Activated naive CD4-positive, alpha-beta T cell treated with anti-CD3 and anti-CD28 coated beads for 36 hours (primary cell): ENCODE data around the gene CIDEC. TPM values are rescaled to one million over a fixed set of nuclear protein-coding genes. Genes with fewer than 3 reads are reported as not detected.
"Not testable (repeated sequence)": the region's sequence is repeated elsewhere in the genome, so short reads cannot be mapped to it uniquely, and the experiment has no call there.

ENCODE experiments used
- CTCF ChIA-PET: fragments of 350-600 bp; sonication (Branson Sonifier 250); formaldehyde crosslinking; loops from one replicate; lab custom pipeline; 2021; ENCODE audit warnings: antibody characterized with exemption; lab: Charles Lee
- DNase-seq: peaks from one replicate; pipeline ENCODE4 v3.0.0-alpha.2; 2020
- H3K27ac Mint-ChIP-seq: one replicate; pipeline ENCODE4 v1.8.0; 2021; ENCODE audit warnings: mild to moderate bottlenecking, mixed read lengths
- H3K27me3 Mint-ChIP-seq: one replicate; pipeline ENCODE4 v1.8.0; 2021; ENCODE audit warnings: low read depth, mixed read lengths
- H3K36me3 Mint-ChIP-seq: one replicate; pipeline ENCODE4 v1.8.0; 2021; ENCODE audit warnings: low read depth, mixed read lengths
- H3K4me1 Mint-ChIP-seq: one replicate; pipeline ENCODE4 v1.8.0; 2021; ENCODE audit warnings: low read depth, mixed read lengths
- H3K4me3 Mint-ChIP-seq: one replicate; pipeline ENCODE4 v1.8.0; 2021; ENCODE audit warnings: mild to moderate bottlenecking, moderate library complexity, mixed read lengths
- H3K9me3 Mint-ChIP-seq: one replicate; pipeline ENCODE4 v1.8.0; 2021; ENCODE audit warnings: mixed read lengths
- intact Hi-C: fragments of 100-400 bp; cut with micrococcal nuclease; formaldehyde crosslinking; loops from one replicate; pipeline ENCODE4 v1.15.1; 2023
- total RNA-seq, 2 experiments: library from RNA; stranded (reverse); gene quantifications; one replicate each; pipeline ENCODE4 v1.2.3, GENCODE V29; 2021

Gene CIDEC
- total RNA-seq, 2 experiments from 2014 or later = not detected

DNA sequence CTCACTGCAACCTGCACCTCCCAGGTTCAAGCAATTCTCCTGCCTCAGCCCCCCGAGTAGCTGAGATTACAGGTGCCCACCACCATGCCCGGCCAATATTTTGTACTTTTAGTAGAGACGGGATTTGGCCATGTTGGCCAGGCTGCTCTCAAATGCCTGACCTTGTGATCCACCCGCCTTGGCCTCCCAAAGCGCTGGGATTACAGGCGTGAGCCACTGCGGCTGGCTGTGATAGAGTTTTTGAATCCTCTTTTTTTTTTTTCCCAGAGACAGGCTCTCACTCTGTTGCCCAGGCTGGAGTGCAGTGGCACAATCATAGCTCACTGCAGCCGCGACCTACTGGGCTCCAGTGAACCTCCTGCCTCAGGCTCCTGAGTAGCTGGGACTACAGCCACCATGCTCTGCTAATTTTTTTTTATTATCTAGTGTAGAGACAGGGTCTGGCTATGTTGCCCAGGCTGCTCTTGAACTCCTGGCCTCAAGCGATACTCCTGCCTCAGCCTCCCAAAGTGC lies 14.9 kb downstream of the CIDEC start:
- H3K36me3 Mint-ChIP-seq, H3K4me3 Mint-ChIP-seq, DNase-seq, H3K27ac Mint-ChIP-seq, H3K9me3 Mint-ChIP-seq, H3K4me1 Mint-ChIP-seq, H3K27me3 Mint-ChIP-seq, intact Hi-C loops: not testable (repeated sequence)
- CTCF ChIA-PET = interaction anchor here (0.9 to 2.1 kb wide), 4 partner anchors 10 to 68 kb away, joined by 3 to 4 read pairs (median 3); partner anchors contain the start of genes CRELD1 and JAGN1

DNA sequence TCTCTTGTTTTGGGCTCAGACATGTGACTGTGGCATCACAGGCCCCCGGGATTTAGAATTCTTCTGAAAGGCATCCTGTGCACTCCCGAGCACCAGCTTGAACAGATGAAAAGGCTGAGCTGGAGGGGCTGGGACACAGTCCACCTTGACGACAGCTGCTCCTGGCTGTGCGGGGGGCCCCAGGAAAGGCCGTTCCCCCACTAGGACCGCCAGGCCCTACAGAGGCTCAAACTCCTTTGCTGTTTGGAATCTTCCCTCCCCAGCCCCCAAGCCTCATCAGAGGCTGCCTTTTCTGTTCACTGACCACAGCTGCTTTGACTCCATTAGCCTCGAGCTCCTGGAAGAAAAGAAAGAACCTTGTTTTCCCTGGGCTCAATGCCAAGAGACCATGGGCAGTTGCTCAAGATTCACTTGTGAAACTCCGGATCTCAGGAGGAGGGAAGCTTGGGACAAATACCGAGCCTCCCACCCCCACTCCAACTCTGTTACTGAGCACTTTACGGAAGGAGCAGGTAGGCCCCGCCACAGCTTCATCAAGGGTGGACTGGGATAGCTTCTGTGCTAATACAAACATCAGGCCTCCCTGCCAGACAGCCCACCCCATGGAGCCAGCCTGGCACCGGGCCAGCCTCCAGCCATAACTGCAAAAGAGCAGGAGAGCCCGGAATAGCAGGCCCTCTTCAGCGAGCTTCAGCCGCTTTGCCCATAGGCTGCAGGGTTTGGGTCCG lies 15.7 kb downstream of the CIDEC start:
- no peaks in the 10 kb centered on the region for H3K36me3 Mint-ChIP-seq
- CTCF ChIA-PET = interaction anchor here (0.6 to 0.9 kb wide), 4 partner anchors 11 to 782 kb away, joined by 3 to 7 read pairs (median 4); partner anchors contain the start of gene CIDEC
- no peak for DNase-seq
- peaks cover 9% of the 10 kb centered on the region for H3K27me3 Mint-ChIP-seq
- H3K4me3 Mint-ChIP-seq = no peak overlapping the region
- H3K4me1 Mint-ChIP-seq = peaks cover 2% of the 10 kb centered on the region
- no peaks in the 10 kb centered on the region for H3K9me3 Mint-ChIP-seq
- no peak overlapping the region for H3K27ac Mint-ChIP-seq
- intact Hi-C loops = no loop called here

DNA sequence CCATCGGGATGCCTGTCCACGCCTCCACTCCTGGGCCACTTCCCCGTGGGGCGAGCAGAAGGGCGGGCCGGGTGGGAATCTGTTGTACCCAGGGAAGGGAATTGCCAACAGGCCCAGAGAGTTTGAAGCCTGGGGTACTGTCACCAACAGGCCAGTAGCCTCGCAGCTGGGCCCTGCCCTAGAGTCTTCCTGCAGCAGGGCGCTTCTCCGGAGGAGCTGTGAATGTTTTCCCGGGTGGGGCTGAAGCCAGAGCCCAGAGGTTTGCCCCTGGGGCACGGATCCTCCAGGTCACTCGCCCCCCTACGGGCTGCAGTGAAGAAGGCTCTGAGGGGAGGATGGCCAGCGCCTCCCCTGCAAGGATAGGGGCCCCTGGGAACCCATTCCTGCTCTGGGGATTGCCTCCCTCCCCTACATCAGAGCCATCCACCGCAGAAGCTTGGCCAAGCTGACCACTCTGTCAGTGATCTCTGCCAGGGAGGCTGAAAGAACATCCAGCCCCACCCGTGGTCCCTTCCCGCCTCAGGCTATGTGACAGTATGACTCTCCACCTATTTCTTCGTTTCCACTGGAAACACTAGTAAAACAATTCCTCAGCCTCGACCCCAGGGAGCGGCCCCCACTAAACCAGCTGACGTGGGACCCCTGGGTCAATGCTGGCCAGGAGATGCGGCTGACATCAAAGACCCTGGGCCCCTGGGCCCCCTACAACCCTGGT lies 16.8 kb downstream of the CIDEC start:
- CTCF ChIA-PET = no interaction called here
- no peak for DNase-seq
- Mint-ChIP-seq H3K27me3 (peaks cover 9% of the 10 kb centered on the region), H3K9me3 (no peaks in the 10 kb centered on the region), H3K4me3 (no peak overlapping the region), H3K4me1 (peaks cover 2% of the 10 kb centered on the region), H3K27ac (no peak overlapping the region), H3K36me3 (no peaks in the 10 kb centered on the region)
- intact Hi-C loops = no loop called here

DNA sequence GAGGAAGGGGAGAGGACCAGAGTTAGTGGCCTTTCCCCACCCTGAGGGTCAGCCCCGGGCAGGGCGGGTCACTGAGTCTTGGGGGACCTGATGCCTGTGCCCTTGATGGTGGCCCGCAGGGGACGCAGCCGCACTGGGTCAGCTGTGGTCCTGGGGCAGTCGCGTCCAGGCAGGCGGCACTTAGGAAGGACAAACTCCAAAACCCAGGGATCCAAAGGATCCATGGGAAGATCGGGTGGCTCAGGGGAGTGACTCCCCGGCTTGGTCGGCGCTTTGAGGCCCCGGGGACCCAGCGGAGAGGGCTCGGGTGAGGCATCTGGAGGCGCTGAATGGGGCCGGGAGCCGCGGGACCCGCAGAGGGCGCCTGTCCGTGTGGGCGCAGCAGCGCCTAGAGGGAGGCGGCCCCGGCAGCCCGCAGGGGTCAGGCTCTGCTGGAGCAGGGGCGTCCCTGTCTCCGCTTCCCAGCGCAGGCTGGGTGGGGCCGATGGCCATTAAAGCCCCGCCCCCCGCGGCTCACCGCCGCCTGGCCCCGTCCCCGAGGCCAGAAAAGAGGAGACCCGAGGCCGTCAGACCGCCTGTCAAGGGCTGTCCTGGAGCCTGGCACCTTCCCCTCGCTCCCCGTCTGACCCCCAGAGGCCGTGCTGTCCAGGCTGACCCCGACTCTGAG lies 17.5 kb downstream of the CIDEC start:
- Mint-ChIP-seq H3K27me3 (peaks cover 9% of the 10 kb centered on the region), H3K4me1 (peaks cover 2% of the 10 kb centered on the region), H3K9me3 (no peaks in the 10 kb centered on the region), H3K4me3 (no peak overlapping the region), H3K27ac (no peak overlapping the region), H3K36me3 (no peaks in the 10 kb centered on the region)
- intact Hi-C loops = no loop called here
- DNase-seq = peak; percentile 24
- CTCF ChIA-PET = no interaction called here

DNA sequence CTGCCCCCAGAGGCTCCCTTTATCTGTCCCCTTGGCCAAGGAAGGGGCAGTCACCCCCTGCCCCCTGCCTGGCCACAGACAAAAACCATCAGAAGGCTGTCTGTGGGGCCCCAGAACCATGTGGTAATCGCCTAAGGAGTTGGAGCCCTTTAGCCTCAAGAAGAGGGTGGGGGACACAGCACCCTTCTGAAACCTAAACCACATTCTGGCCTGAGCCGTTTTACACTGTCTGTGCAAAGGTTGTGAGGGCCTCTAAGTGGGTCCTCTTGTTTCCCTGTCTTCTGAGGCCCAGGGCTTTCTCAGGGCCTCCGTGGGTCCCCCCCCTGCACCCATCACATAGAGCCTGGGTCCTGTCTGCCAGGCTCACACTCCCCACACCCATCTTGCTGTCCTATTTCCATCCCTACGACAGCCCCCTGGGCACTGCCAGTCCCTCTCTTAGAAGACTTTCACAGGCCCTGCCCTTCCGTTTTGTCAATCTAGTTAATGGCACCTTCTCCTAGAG lies 18.4 kb downstream of the CIDEC start:
- CTCF ChIA-PET = no interaction called here
- peaks cover 2% of the 10 kb centered on the region for H3K4me1 Mint-ChIP-seq
- H3K27me3 Mint-ChIP-seq = peaks cover 9% of the 10 kb centered on the region
- H3K27ac Mint-ChIP-seq = no peak overlapping the region
- H3K36me3 Mint-ChIP-seq = no peaks in the 10 kb centered on the region
- intact Hi-C loops = no loop called here
- no peaks in the 10 kb centered on the region for H3K9me3 Mint-ChIP-seq
- H3K4me3 Mint-ChIP-seq = no peak overlapping the region
- DNase-seq = no peak

DNA sequence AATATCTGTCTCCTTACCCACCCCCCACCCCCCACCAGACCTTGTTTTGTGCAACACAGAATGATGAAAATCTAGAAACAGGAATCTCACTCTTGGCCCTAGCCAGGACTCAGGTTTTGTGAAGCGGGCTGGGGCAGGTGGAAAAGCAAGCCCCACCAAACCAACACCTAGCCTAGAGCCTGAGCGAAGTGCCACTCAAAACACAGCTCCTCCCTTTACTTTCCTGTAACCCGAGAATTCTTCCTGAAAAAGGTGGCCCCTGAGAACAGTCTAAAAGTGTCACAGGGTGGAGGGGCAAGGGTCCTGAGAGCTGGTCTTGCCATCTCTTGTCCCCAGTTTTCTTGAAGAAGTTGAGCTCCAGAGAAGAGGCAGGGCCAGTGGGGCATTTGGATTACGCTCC lies 18.9 kb downstream of the CIDEC start:
- intact Hi-C loops = no loop called here
- H3K4me3 Mint-ChIP-seq = no peak overlapping the region
- CTCF ChIA-PET = no interaction called here
- no peaks in the 10 kb centered on the region for H3K36me3 Mint-ChIP-seq
- H3K27me3 Mint-ChIP-seq = peaks cover 9% of the 10 kb centered on the region
- DNase-seq = no peak
- no peaks in the 10 kb centered on the region for H3K9me3 Mint-ChIP-seq
- peaks cover 2% of the 10 kb centered on the region for H3K4me1 Mint-ChIP-seq
- no peak overlapping the region for H3K27ac Mint-ChIP-seq

DNA sequence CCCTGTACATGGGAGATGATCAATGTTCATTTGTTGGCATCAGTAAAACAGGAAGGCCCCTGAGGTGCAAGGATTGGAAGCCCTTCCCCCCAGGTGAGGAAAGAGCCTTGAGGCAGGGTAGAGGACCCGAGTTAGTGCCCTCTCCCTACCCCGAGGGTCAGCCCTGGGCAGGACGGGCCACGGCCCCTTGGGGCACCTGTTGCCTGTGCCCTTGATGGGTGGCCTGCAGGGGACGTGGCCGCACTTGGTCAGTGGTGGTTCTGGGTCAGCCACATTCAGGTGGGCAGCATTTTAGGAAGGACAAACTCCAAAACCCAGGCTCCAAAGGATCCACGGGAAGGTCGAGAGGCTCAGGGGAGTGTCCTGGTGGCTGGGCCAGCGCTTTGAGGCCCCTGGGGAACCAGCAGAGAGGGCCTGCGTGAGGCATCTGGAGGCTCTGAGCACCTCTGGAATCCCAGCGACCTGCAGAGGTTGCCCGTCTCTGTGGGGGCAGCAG lies 20.5 kb downstream of the CIDEC start:
- intact Hi-C loops = no loop called here
- Mint-ChIP-seq H3K36me3 (no peaks in the 10 kb centered on the region), H3K4me3 (no peak overlapping the region), H3K27me3 (peaks cover 9% of the 10 kb centered on the region), H3K4me1 (peaks cover 2% of the 10 kb centered on the region), H3K9me3 (no peaks in the 10 kb centered on the region), H3K27ac (no peak overlapping the region)
- CTCF ChIA-PET = no interaction called here
- no peak for DNase-seq

DNA sequence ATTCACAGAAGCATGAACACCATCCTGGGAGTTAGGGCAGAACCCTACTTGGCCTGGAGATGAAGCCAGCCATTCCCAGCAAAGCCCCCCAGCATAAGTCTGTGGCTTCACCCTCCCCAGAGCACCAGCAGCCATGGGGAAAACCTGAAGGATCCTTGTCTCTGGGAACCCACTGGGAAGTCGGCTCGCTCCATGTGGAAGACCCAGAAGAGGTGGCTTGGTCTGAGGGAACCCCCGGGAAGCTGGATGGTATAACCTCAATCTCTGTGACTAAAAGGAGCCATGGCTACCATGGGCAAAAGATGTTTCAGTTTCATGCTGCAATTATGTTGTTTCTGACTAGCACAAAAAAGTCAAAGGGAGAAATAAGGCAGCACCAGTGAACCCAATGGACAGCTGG lies 24.5 kb downstream of the CIDEC start:
- CTCF ChIA-PET = interaction anchor here (0.6 to 0.9 kb wide), 2 partner anchors 77 to 141 kb away, joined by 3 to 5 read pairs; no protein-coding TSS in a partner anchor
- peaks cover 2% of the 10 kb centered on the region for H3K27me3 Mint-ChIP-seq
- H3K9me3 Mint-ChIP-seq = no peaks in the 10 kb centered on the region
- H3K36me3 Mint-ChIP-seq = no peaks in the 10 kb centered on the region
- H3K27ac Mint-ChIP-seq = no peak overlapping the region
- no peaks in the 10 kb centered on the region for H3K4me1 Mint-ChIP-seq
- no peak overlapping the region for H3K4me3 Mint-ChIP-seq
- no peak for DNase-seq
- intact Hi-C loops = no loop called here

DNA sequence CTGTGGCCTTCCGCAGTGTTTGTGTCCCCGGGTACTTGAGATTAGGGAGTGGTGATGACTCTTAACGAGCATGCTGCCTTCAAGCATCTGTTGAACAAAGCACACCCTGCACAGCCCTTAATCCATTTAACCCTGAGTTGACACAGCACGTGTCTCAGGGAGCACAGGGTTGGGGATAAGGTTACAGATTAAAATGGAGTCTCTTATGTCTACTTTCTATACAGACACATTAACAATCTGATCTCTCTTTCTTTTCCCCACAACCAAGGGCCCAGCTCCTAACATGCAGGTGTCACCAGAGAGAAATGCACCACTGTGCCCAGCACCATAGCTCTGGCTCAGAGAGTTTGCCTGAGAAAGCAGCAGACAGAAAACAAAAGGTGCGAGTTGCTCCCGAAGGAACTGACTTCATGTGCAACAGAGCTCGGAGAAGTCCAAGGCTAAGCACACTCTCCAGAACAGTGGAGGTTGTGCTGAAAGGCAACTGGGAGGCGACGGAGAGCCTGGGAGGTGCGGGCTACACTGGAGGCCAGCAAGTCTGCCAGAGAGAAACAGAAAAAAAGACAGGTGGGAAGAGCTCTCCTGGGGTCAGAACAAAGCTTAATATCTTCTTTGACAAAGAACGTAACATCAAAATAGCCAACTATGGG lies 25.6 kb downstream of the CIDEC start:
- H3K27me3 Mint-ChIP-seq, DNase-seq, intact Hi-C loops, H3K4me3 Mint-ChIP-seq, H3K27ac Mint-ChIP-seq, H3K36me3 Mint-ChIP-seq, H3K4me1 Mint-ChIP-seq, H3K9me3 Mint-ChIP-seq: not testable (repeated sequence)
- CTCF ChIA-PET = interaction anchor here (0.6 to 0.9 kb wide), 2 partner anchors 71 to 78 kb away, joined by 3 read pairs; no protein-coding TSS in a partner anchor

DNA sequence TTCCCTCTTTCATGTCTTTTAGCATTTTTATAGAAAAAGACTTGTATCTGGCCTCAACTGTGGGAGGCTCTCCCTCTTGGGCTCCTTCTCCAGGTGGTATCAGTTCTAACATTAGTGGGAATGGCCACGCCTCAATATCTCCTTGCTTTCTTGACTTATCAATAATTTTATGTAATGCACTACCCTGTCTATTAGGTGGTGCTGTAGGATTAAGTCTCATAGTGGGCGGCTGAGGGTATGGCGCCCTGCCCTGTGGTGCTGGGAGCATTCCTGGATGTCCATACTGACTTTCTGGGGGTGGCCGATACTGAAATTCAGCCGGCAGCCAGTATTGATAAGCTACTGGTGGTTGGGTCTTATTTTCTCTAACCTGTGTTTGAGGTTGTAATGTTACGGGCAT lies 27.5 kb downstream of the CIDEC start:
- H3K4me1 Mint-ChIP-seq = peaks cover 3% of the 10 kb centered on the region
- H3K27me3 Mint-ChIP-seq = peaks cover 2% of the 10 kb centered on the region
- no peak overlapping the region for H3K27ac Mint-ChIP-seq
- intact Hi-C loops = no loop called here
- DNase-seq = no peak
- CTCF ChIA-PET = interaction anchor here (0.6 kb wide), 1 partner anchor 233 kb away, joined by 3 read pairs; no protein-coding TSS in a partner anchor
- no peak overlapping the region for H3K4me3 Mint-ChIP-seq
- no peaks in the 10 kb centered on the region for H3K9me3 Mint-ChIP-seq
- H3K36me3 Mint-ChIP-seq = no peaks in the 10 kb centered on the region

DNA sequence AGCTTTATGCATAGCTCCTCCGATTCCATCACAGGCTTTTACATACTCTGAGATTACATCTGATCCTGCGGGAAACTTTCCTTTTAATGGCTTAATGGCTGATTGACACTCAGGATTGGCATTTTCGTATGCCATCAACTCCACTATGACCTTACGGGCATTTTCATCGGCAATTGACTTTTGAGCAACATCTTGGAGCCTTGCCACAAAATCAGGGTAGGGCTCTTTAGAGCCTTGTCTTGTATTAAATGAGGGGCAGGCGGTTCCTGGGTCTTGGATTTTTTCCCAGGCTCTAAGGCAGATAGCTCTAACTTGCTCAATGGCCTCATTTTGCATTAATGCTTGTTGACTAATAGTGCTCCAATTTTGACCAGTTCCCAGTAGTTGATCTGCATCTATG lies 28.1 kb downstream of the CIDEC start:
- H3K27ac Mint-ChIP-seq, H3K9me3 Mint-ChIP-seq, intact Hi-C loops, DNase-seq, H3K27me3 Mint-ChIP-seq, H3K36me3 Mint-ChIP-seq, H3K4me1 Mint-ChIP-seq, CTCF ChIA-PET, H3K4me3 Mint-ChIP-seq: not testable (repeated sequence)
